GM19395 (cell line): ENCODE results near the gene ZNF622.
"Not testable (repeated sequence)": the region's sequence is repeated elsewhere in the genome, so short reads cannot be mapped to it uniquely, and the experiment has no call there.

Experiments
- ATAC-seq: cut with Tn5 transposase; IDR thresholded peaks from one replicate; pipeline ENCODE4 v1.9.1; 2021; ENCODE audit warnings: mild to moderate bottlenecking, moderate library complexity; ENCODE audit not compliant: unreplicated experiment

ZNF622 gene

DNA sequence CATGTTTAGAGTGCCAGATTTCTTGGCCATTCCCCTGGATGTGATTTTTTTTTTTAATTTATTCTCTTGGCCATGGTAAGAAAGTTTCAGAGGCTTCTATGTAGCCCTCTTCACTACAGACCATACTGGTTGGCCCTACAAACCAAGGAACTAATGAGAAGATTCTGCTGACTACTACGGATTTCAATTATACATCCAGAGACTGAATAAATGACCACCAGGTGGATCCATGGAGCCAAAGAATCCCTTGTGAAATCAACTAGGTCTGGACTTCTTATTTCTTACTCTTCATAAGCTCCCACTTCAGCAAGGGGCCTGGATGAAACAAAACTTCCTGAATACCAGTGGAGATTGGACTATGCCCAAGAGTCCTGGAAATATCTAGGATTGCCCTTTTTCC lies 27.6 kb downstream of the ZNF622 start:
- ATAC-seq = no peak

DNA sequence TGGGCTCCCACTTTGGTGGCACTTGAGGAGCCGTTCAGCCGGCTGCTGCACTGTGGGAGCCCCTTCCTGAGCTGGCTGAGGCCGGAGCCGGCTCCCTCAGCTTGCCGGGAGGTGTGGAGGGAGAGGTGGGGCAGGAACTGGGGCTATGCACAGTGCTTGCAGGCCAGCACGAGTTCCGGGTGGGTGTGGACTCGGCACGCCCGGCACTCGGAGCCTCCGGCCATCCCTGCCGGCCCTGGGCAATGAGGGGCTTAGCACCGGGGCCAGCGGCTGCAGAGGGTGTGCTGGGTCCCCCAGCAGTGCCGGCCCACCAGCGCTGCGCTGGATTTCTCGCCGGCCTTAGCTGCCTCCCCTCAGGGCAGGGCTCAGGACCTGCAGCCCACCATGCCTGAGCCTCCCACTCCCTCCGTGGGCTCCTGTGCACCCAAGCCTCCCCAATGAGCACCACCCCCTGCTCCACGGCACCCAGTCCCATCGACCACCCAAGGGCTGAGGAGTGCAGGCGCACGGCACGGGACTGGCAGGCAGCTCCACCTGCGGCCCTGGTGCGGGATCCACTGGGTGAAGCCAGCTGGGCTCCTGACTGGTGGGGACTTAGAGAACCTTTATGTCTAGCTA lies 29.4 kb downstream of the ZNF622 start:
- ATAC-seq = not testable (repeated sequence)

DNA sequence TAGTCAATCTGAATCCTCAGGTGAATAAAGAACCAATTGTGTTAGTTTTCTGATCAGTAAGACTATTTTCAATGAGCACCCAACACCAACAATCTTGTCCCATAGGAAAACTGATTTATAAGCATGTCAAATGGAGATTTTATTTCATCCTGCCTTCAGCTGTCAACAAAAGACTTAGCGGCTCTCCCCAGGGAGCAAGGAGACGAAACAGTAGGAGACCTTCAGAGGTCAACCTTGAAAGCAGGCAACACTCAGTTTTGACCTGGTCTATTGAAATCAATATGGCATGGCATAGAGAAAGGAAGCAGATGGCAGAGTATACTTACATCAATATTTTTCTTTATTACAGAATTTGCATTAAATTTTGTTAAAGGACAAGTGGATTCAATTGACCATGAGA lies 34.1 kb downstream of the ZNF622 start:
- no peak for ATAC-seq

DNA sequence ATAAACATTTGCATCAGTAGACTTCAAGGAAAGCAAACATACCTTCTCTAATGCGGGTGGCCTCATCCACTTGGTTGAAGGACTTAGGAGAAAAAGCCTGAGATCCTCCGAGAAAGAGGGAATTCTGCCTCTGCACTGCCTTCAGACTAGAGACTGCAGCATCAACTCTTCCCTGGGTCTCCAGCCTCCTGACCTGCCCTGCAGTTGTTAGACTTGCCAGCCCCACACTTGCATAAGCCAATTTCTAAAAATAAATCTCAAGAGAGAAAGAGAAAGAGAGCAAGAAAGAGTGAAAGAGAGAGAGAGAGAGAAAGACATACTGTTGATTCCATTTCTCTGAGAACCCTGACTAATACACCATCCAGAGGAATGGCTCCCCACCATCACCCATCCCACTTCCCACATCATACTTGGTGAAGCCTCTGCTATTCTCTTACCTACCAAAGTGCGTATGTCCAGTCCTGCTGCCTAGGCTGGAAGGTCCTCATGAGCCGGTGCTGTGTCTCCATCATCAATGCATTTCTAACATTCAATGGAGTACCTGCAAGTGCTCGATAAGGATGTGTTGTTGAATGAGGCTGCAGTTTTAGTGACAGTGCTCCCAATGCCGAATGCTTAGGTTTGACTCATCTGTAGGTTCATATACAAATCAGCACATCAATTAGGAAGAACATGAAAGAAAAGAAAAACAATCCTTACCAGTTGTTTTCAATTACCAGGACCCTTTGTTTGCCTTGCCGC lies 35.1 kb downstream of the ZNF622 start:
- no peak for ATAC-seq

DNA sequence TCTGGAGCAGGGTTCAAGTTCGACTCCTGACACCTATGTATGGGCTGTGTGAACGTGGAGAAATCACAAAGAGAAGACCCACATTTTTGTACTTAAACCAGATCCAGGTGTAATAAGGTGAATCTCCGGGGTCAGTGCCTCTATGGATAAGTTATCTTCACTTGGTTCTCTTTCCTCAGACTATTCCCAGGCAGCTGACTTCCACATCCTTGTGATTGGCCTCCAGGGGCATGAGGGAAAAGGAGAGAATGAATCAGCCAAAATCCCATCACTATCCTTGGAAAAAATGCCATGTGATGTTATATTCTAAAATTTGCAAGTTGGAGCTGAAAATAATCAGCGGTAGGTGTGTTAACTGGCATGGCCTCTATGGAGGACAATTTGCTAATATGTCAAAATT lies 37.2 kb downstream of the ZNF622 start:
- ATAC-seq = no peak

DNA sequence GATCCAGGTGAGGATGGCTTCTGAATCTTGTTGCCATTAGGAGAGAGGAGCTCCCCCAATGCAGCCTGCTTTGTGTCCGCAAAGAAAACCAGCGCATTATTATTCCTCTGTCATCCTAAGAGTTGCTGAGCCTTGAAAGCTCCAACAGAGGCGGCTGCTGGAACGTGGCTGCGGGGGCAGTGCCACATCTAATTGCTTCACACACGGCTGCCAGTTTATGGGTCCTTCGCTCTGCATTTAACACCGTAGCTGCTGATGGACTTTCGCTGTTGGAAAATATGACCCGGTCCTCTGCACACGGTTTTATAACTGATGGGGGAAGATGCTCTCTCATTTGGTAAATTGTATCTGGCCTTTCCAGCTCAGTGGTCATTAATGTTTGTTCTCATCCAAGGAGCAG lies 38.0 kb downstream of the ZNF622 start:
- ATAC-seq = no peak

DNA sequence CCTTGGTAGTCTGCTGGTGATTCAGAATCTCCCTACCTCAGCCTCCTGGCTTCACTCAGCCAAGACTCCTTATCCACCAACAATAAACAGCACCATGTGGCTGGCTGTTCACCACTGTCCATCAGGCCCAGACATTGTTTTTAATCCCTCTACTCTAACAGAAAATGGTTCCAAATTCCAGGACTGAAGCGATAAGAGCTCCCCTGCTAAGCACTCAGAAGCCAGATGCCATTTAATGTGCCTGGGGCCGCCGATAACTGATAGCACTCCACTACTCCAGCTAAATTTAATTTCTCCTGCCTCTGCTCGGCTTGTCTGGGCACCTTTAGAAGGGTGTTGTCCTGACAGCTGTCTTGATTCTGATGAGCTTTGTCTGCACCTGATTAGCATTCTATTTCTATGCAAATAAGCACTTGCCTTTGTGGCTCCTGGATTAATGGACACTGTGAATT lies 47.1 kb downstream of the ZNF622 start:
- ATAC-seq = no peak

DNA sequence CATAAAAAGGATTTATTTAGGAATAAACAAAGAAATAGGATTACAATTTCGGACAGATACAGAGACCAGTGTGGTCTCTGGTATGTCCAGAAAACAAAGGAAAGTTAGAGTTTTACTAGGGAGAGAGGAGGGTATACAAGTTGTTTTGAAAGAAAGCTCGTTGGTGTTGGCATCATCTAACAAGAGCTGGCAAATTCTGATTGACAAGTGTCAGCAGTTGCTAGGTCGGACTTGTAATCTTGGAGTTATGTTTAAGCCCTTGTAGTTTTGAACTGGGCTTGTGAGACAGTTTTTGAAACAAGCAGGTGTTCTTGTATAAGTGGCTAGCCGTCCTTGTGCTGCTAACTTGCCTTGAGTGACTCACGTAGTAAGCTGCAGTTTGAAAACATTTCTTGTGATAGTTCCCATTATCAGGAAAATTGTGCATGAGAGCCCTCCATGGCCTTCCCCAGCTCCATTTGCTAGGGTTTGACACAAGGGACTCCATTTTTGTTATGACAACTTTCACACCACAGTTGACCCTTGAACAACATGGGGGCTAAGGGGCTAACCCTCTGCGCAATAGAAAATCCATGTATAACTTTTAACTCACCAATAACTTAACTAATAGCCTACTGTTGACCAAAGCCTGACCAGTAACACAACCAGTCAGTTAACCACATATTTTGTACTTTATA lies 48.1 kb downstream of the ZNF622 start:
- ATAC-seq = no peak

DNA sequence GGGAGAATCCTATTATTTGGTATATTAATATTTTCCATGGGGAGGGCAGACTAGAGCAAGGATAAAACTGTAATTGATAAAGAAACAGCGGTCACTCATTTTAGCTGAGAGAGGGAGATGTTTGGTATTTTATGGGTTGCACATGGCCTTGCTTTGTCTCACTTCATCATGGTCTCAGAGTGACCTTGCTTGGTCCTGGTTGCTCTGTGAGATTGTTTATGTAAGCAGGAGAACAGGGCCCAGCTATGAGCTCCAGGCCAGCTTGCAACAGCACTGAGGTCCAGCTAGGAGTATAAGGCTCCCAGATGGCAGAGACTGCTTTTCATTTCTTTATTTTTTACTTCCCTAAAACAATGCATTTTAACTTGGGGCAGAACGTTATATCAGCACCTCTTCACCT lies 50.7 kb downstream of the ZNF622 start:
- no peak for ATAC-seq

DNA sequence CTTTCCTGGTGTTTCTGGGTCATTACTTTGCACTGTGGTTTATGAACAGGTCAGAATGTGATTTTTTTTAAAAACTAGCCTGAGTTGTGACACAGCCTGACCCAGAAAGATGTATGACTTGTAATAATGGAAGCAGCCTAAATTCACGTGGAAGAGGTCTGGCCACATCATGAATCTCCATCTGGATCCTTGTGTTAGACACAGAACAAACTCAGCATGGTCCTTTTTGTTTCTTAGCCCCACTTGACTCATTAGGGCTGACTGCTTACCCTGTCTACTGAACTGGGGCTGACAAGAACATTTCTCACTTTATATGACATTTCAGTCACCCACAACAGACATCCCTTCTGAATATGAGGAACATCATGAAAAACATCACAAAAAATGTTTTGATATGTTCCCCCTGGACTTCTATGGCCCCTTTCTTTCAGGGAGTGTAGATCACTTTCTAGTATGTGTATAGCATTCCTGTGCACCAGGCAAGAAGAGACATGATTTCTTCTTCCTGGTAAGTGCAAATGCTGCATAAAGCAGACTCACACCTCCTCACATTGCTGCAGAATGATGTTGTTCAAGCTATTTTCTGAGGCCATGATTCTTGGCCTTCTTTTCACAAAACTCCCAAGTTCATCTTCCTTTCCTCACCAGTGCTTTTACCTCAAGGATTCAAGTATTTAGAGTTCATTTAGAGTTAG lies 52.3 kb downstream of the ZNF622 start:
- no peak for ATAC-seq

DNA sequence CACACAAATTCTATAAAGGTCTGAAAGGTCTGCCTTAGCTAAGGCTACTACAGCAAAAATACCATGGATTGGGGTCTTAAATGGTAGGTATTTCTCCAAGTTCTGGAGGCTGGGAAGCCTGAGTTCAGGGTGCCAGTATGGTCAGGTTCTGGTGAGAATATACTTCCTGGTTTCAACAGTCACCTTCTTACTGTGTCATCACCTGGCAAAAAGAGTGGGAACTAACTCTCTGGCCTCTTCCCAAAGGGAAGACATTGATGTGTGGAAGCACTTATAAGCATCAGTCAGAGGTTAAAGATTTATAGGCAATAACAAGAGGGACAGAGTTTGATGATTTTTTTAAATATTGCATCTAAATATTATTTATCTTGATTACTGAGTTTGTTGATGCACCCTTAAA lies 53.0 kb downstream of the ZNF622 start:
- ATAC-seq = no peak

DNA sequence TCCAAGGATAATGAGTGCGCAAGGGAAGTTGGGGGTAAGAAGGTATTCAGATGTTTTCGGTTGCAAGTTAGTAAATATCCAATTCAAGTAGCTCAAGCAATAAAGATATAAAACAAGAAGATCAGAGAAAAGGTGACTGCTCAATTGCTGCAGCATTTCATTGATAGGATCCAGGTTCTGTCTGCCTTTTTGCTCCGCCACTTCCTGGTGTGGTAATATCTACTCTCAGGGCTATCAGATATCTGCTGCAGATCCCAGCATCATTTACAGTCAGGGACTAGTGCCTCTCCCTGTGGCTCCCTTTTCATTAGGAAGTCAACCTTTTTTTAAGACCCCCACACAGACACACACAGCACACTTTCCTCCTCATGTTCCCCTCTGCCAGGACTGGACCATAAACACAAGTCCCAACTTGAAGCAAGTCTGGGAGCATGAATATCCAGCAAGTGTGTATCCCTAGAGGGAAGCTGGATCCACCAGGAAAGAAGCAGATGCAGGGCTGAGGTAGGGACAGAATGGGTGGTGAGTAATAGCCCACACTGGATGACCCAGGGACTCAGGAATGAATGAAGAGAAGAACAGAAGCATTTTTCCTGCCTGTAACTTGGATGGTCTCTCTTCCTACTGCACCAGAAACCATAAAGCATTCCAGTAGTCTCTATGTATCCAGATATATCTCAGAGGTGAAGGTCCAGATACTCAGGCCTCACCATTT lies 53.7 kb downstream of the ZNF622 start:
- no peak for ATAC-seq

DNA sequence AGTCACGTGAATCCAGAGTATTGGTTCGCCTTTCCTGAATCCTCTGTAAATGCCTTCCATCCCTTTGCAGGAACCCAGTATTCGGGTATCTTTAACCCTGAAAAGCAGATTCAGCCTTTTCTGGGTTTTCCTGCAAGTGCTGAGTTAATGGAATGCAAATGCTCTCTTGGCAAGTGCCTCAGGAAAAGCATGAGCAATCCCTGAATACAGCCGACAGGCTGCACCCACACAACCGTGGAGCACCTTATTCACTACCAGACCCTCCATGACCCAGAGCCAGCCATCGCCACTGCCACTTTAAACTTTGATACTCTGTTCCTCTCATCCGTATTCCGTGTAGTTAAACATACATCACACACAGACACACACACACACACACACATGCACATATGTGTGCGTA lies 54.4 kb downstream of the ZNF622 start:
- no peak for ATAC-seq

DNA sequence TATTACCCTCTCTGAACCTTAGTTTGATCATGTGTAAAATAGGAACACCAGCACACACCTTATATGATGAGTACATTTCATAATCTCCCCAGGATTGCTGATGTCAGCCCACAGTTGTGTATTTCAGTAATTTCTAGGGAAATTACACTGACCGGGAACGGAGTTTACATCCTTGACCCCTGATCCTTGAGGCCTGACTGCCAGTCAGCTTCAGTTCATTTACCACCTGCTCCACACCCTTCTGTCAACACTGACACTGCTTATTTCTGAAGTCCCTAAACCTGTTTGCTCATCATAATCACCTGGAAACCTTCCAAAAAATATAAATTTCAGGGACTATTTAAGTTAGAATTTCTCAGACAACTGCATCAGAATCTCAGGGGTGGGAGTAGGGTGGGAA lies 55.3 kb downstream of the ZNF622 start:
- ATAC-seq = no peak

DNA sequence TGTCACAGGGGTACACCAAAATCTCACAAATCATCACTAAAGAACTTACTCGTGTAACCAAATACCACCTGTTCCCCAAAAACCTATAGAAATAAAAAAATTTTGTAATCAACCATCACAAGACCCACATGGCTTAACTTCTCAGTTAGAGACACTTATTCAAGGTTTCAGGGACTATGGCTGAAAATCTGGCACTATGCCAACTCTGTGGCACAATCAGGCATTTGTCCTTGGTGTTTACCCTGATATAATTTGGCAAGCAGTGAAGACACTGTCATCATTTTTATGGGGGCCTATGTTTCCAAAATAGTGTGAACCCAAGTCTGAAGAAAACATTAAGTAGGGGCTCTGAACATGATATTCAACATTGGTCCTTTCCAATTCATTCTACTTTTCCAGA lies 59.0 kb downstream of the ZNF622 start:
- ATAC-seq = no peak

DNA sequence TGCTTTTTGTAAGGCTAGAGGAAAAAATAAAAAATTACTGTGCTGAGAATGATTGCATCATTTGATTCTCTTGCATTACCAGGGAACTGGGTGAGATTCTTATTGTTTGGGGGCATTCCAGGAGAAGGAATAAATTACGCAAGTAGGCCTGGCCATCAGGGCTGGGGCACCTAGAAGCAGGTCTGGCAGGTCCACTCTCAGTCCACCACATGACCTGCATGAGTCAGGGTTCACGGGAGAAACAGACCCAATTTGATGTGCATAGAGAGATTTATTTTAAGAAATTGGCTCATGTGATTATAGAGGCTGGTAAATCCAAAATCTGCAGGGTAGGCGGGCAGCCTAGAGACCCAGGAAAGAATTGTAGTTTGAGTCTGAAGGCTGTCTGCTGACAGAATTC lies 59.6 kb downstream of the ZNF622 start:
- ATAC-seq = no peak
